C4-2B (cell line): Measurements from ENCODE around the gene C12orf42.

Experiments
- H3K27ac ChIP-seq: fragments of 450-650 bp; 2 replicates; pipeline ENCODE4 v1.5.1; 2017
- ZFX ChIP-seq: fragments of 450-650 bp; IDR thresholded peaks from 2 replicates; pipeline ENCODE4 v1.6.1; 2017
- TF ChIP-seq, protein P1 (sequence below): fragments of 450-650 bp; conservative IDR thresholded peaks from 2 replicates; pipeline ENCODE4 v1.5.1; 2017; ENCODE audit warnings: mild to moderate bottlenecking

Gene C12orf42

DNA sequence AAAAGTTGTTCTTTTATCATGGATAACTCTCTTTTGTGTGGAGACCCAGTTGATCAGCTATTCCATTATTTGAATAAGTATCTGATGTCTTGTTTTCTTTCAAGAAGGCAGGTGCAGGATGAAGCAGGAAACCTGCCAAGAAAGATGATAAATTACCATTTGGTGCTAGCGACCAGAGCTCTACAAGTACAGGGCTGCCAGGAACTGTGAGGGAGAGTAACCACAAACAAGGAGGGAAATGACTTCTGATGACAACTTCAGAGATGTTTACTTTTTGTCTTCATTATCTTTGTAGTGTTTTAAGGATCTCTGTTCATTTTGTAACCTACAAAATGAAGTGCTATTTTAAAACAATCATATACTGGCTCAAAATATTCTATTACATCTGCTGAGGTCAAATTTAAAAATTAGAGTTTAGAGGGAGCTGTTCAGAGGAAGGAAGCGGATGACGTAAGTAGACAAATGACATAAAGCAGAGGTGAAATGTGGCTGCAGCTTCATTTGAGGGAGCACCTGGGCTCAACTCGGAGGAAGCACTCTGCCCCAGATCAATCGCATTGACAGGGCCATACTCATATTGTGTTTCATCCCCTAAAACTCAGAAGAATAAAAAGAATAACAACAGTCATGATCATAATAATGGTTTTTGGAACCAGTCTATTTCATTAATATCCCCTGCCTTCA lies 226.8 kb downstream of the C12orf42 start:
- TF ChIP-seq, protein P1, sequence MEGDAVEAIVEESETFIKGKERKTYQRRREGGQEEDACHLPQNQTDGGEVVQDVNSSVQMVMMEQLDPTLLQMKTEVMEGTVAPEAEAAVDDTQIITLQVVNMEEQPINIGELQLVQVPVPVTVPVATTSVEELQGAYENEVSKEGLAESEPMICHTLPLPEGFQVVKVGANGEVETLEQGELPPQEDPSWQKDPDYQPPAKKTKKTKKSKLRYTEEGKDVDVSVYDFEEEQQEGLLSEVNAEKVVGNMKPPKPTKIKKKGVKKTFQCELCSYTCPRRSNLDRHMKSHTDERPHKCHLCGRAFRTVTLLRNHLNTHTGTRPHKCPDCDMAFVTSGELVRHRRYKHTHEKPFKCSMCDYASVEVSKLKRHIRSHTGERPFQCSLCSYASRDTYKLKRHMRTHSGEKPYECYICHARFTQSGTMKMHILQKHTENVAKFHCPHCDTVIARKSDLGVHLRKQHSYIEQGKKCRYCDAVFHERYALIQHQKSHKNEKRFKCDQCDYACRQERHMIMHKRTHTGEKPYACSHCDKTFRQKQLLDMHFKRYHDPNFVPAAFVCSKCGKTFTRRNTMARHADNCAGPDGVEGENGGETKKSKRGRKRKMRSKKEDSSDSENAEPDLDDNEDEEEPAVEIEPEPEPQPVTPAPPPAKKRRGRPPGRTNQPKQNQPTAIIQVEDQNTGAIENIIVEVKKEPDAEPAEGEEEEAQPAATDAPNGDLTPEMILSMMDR, result no peak
- no peak for TF ChIP-seq ZFX
- no peak overlapping the region for H3K27ac ChIP-seq

DNA sequence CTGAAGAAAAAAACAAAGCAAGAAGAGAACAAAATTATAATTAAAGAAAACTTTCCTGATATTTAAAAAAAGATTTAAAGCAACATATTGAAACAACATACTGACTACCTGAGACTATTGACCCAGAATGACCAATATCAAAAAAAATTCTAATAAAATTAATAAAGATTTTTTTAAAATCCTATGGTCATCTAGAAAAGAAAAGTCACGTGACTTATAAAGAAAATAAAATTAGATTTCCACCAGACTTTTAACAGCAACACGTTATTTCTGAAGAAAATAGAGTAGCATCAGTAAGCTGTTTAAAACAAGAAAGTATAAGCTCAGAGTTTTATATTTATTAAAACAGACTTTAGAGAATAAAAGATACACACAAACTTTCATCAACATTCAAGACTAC lies 238.0 kb downstream of the C12orf42 start:
- TF ChIP-seq, protein P1, result no peak
- TF ChIP-seq ZFX, result no peak
- H3K27ac ChIP-seq, result no peak overlapping the region
